SHP77 (cell line): ENCODE measurements around the gene GREB1.

Experiments
- DNase-seq, 2 experiments: peaks; one replicate each; lab custom pipeline; 2025; lab: John Stamatoyannopoulos, UW

Gene GREB1

GRCh38 chr2:11612553-11613215 is 78.8 kb downstream of the GREB1 start:
- no peak for DNase-seq

- no peak for DNase-seq
Measured at GRCh38 chr2:11613297-11613696, 79.5 kb downstream of the GREB1 start.

GRCh38 chr2:11615209-11615608 is 81.4 kb downstream of the GREB1 start:
- DNase-seq: no peak

GRCh38 chr2:11616097-11616687 is 82.3 kb downstream of the GREB1 start:
- DNase-seq: no peak

- DNase-seq: no peak
Measured at GRCh38 chr2:11616851-11617415, 83.1 kb downstream of the GREB1 start.

GRCh38 chr2:11617527-11617926 is 83.7 kb downstream of the GREB1 start:
- DNase-seq: no peak

GRCh38 chr2:11617984-11618707 is 84.3 kb downstream of the GREB1 start:
- DNase-seq: no peak

- DNase-seq: no peak
Measured at GRCh38 chr2:11618708-11619062, 84.8 kb downstream of the GREB1 start.

GRCh38 chr2:11621410-11621809 is 87.6 kb downstream of the GREB1 start:
- no peak for DNase-seq

GRCh38 chr2:11622611-11623010 is 88.8 kb downstream of the GREB1 start:
- no peak for DNase-seq

- no peak for DNase-seq
Measured at GRCh38 chr2:11624893-11625292, 91.0 kb downstream of the GREB1 start.

GRCh38 chr2:11625671-11626070 is 91.8 kb downstream of the GREB1 start:
- no peak for DNase-seq

- DNase-seq: no peak
Measured at GRCh38 chr2:11628675-11629074, 94.8 kb downstream of the GREB1 start.

- DNase-seq: no peak
Measured at GRCh38 chr2:11629215-11629614, 95.4 kb downstream of the GREB1 start.

- DNase-seq: no peak
Measured at GRCh38 chr2:11629851-11630250, 96.0 kb downstream of the GREB1 start.

- peak in 1 of 2 experiments; percentile 7 for DNase-seq
Measured at GRCh38 chr2:11630855-11631254, 97.0 kb downstream of the GREB1 start.

- peak; percentile 10 to 43 for DNase-seq
Measured at GRCh38 chr2:11631462-11631861, 97.6 kb downstream of the GREB1 start.

GRCh38 chr2:11633923-11634478 is 100.2 kb downstream of the GREB1 start:
- DNase-seq: no peak

GRCh38 chr2:11634584-11634983 is 100.7 kb downstream of the GREB1 start:
- no peak for DNase-seq

GRCh38 chr2:11635141-11635540 is 101.3 kb downstream of the GREB1 start:
- no peak for DNase-seq

- no peak for DNase-seq
Measured at GRCh38 chr2:11636593-11637295, 102.9 kb downstream of the GREB1 start.

GRCh38 chr2:11637546-11637945 is 103.7 kb downstream of the GREB1 start:
- no peak for DNase-seq
